AG09309 (cell line): ENCODE measurements around the gene FOXO6.

Source experiments
- DNase-seq: peaks from one replicate; pipeline ENCODE4 v3.0.0-alpha.2; 2010; ENCODE audit warnings: low read depth
- H3K4me3 ChIP-seq: 2 replicates; pipeline ENCODE4 v1.5.1; 2011; ENCODE audit warnings: mild to moderate bottlenecking, low read depth, low read length, moderate library complexity; ENCODE audit not compliant: control insufficient read depth
- TF ChIP-seq, protein P1 (sequence below): IDR thresholded peaks from 2 replicates; pipeline ENCODE4 v1.5.1; 2011; ENCODE audit warnings: mild to moderate bottlenecking, low read depth, low read length, inconsistent platforms; ENCODE audit not compliant: insufficient read depth, control insufficient read depth; ENCODE audit errors: missing control alignments

FOXO6 gene

DNA sequence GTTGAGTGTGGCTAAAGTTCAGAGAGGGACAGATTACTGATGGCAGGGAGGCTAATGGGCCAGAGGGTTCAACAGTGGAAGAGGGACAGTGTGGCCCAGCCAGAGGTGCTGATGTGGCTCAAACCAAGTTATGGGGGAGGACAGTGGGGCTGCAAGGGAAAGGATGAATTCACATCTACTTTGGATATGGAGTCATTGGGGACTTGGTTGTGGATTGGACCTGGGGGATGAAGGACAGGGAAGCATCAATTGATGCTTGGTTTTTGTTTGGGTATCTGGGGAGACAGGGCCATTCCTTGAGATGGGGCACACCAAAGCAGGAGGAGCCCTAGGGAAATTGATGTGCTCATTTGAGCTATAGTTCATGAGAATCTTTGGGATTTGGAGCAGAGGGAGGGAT lies 23.3 kb downstream of the FOXO6 start:
- no peak for DNase-seq
- no peak overlapping the region for H3K4me3 ChIP-seq
- TF ChIP-seq, protein P1, sequence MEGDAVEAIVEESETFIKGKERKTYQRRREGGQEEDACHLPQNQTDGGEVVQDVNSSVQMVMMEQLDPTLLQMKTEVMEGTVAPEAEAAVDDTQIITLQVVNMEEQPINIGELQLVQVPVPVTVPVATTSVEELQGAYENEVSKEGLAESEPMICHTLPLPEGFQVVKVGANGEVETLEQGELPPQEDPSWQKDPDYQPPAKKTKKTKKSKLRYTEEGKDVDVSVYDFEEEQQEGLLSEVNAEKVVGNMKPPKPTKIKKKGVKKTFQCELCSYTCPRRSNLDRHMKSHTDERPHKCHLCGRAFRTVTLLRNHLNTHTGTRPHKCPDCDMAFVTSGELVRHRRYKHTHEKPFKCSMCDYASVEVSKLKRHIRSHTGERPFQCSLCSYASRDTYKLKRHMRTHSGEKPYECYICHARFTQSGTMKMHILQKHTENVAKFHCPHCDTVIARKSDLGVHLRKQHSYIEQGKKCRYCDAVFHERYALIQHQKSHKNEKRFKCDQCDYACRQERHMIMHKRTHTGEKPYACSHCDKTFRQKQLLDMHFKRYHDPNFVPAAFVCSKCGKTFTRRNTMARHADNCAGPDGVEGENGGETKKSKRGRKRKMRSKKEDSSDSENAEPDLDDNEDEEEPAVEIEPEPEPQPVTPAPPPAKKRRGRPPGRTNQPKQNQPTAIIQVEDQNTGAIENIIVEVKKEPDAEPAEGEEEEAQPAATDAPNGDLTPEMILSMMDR = no peak

DNA sequence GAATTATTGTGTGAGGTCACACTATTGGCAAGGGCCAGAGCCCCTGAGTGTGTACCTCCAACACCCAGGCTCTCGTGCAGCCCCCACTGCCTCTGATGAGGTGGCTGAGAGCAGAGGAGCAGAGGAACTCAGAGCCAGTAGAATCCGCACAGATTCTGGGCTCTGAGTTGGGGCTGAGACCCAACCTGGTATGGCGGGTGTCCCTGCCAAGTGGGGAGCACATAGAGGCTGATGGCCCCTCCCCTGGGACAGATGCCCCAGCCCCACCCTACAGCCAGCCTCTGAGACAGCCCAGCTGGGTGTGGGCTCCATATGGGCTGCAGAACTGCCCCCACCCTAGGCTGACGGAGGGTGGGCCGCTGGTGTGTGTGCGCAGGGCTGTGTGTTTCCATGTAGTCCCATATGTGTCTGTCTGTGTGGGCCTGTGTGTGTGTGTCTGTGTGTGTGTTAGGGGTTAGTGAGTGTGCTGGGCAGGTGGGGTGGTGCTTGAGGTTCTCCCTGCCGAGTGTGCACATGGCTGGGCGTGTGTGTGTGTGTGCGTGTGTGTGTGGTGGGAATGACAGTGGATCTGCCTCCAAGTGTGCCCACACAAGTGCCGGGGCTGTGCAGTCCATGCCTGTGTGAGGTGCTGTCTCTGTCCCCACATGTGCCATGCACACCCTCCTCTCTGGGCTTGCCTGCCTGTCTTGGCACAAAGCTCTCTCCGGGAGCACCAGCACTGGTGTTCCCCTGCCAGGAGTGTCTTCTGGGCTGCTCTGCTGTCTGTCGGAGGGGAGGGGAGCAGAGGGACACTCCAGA lies 24.4 kb downstream of the FOXO6 start:
- no peak overlapping the region for H3K4me3 ChIP-seq
- TF ChIP-seq, protein P1 = no peak
- DNase-seq = no peak

DNA sequence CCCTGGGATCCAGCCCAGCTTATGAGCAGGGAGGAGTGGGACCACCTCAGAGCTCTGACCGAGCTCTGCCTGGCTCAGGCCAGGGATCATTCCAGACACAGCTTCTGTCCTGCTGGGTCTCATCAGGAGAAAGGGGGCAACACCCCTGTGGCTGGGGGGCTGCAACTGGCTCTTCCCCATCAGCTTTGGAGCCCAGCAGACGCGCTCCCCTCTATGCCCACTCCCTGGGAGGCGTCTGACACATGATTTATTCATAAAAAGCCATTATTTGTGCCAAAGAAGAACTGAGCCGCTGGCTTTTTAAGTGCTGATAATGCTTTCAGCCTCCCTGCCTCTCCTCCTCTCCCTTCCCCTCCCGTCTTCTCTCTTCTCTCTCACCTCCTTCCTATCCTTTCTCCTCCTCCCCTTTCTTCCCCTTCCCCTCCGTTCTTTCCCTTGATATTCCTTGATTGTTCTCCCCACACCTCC lies 25.0 kb downstream of the FOXO6 start:
- no peak overlapping the region for H3K4me3 ChIP-seq
- TF ChIP-seq, protein P1 = no peak
- DNase-seq = no peak

DNA sequence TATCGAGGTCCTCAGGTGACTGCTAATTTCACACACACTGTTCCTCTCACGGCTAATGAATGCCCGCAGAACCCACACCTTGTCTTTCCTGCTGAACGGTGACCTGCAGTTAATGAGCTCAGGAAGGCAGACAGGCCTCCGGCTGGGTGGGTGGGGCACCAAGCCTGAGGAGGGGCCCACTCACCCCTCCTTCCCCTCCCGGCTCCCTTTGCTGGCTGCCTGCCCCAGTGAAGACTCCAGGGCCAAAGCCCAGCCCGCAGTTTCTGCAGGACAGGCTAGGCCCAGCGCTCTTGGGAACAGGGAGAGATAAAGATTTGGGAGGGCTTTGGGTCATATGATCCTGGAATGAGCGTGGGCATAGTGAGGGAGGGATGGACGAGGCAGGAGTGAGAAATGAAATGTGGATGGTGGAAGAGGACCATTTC lies 26.4 kb downstream of the FOXO6 start:
- peak; percentile 8 for DNase-seq
- TF ChIP-seq, protein P1 = no peak
- H3K4me3 ChIP-seq = no peak overlapping the region

DNA sequence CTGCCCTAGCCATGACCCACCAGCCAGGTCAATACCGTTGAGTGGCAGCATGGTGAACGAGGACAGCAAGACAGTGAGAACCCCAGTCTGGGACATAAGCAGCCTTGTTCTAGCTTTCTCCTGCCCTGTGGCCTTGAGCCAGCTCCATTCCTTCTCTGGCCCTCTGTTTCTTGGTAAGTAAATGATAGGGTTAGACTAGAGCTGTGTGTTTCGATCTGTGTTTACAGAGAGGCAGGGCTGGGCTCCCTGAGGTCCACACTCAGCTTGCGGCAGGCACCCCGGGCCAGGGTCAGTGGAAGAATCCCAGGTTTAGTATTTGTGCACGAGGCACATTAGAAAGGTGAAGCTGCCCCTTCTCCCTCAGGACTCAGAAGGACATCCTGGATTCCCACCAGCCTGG lies 27.3 kb downstream of the FOXO6 start:
- TF ChIP-seq, protein P1 = no peak
- no peak overlapping the region for H3K4me3 ChIP-seq
- no peak for DNase-seq

DNA sequence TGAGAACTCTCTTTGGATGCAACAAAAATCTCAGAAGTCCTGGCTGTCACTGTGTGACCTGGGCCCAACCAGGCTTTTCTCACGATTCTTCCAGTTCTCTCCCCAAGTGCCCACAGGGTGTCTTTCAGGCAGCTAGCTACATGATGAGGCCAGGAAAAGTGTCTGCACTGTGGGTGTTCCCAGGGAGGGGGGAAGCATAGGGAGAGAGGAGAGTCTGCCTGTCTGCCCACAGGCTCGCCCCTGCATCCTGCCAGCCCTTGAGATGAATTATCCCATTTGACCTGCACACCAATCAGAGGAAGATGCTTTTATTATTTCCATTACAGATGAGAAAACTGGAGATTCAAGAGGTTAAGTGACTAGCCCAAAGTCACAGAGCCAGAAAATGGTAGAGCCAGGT lies 27.8 kb downstream of the FOXO6 start:
- no peak for DNase-seq

More for the DNA sequence above, 27.8 kb downstream of the FOXO6 start:
- no peak overlapping the region for H3K4me3 ChIP-seq
- TF ChIP-seq, protein P1 = no peak
